SK-N-SH treated with all-trans-retinoic acid at 6 μM for 48 hours (cell line): ENCODE results near the gene HEXIM2.

Experiments used
- ARNTL ChIP-seq: fragments of 450-650 bp; formaldehyde crosslinking; IDR thresholded peaks from 2 replicates; pipeline ENCODE4 v1.5.0; 2020; ENCODE audit warnings: low read depth, mild to moderate bottlenecking, moderate library complexity, borderline replicate concordance
- POU6F1 ChIP-seq: fragments of 250-450 bp; sonication (Bioruptor Pico); IDR thresholded peaks from 2 replicates; pipeline ENCODE4 v1.8.0; 2021; ENCODE audit warnings: low read depth, mild to moderate bottlenecking, moderate library complexity, borderline replicate concordance
- ZFP3 ChIP-seq: fragments of 250-450 bp; sonication (Bioruptor Pico); IDR thresholded peaks from 2 replicates; pipeline ENCODE4 v1.5.0; 2020; ENCODE audit warnings: mild to moderate bottlenecking, moderate library complexity

- TF ChIP-seq ZFP3 (no peak), ARNTL (CRISPR knock-in tag) (no peak), POU6F1 (CRISPR knock-in tag) (no peak)
Measured at GRCh38 chr17:45170280-45170930, 8.7 kb downstream of the HEXIM2 start.
